Gastrocnemius medialis (tissue), 4 donors: ENCODE results near the gene HERC3.

ENCODE experiments used
- CTCF ChIP-seq, 5 experiments: fragments of 450-650 bp in 3 of 5; fragments of 200-600 bp in 2 of 5; sonication (generic) in 2 of 5; IDR thresholded peaks in 4 of 5; conservative IDR thresholded peaks in 1 of 5; 1 replicate in 4 of 5; 2 replicates in 1 of 5; pipeline ENCODE4 v1.5.1; 2016 to 2019; ENCODE audit warnings: antibody characterized with exemption in 5 of 5, mild to moderate bottlenecking in 3 of 5, moderate library complexity in 3 of 5
- POLR2A ChIP-seq, 2 donors: fragments of 450-650 bp; IDR thresholded peaks; one replicate each; pipeline ENCODE4 v1.6.1; 2017; ENCODE audit warnings: antibody characterized with exemption in 2 of 2, mild to moderate bottlenecking in 2 of 2, moderate library complexity in 2 of 2

DNA sequence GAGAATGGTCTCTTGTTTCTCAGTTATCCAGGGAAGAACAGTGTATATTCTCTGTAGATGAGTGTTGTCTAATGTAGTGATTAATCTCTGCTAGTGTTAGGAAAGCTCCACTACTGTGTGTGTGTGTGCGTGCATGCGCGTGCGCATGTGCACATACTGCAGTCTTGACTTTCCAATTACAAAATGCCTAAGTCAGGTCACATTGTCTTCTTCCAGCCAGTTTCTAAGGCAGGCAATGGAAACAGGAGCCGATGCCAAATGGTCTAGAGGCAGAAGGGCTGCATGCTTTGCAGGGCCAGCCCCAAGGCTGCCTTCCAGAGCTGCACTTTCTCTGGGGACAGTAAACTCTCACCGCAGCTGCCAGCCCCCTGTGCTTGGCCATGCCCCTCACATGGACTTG, 135.9 kb downstream of the HERC3 start:
- TF ChIP-seq POLR2A (IDR thresholded peaks at IDR 0.05) (no peak), CTCF (IDR thresholded peaks at IDR 0.05 in 4 of 5, conservative IDR thresholded peaks at IDR 0.05 in 1 of 5) (no peak)
